Stimulated activated CD4-positive, alpha-beta T cell treated with anti-CD3 and anti-CD28 coated beads, TNF-alpha, amount 100 ng/mL, for 24 hours (primary cell): ENCODE data around the gene MIGA1.
"Not testable (repeated sequence)": the region's sequence is repeated elsewhere in the genome, so short reads cannot be mapped to it uniquely, and the experiment has no call there.

Experiments
- DNase-seq, 3 experiments: peaks; one replicate each; pipeline ENCODE4 v3.0.0-alpha.2; 2020; ENCODE audit warnings: low read depth in 3 of 3

The MIGA1 gene

DNA sequence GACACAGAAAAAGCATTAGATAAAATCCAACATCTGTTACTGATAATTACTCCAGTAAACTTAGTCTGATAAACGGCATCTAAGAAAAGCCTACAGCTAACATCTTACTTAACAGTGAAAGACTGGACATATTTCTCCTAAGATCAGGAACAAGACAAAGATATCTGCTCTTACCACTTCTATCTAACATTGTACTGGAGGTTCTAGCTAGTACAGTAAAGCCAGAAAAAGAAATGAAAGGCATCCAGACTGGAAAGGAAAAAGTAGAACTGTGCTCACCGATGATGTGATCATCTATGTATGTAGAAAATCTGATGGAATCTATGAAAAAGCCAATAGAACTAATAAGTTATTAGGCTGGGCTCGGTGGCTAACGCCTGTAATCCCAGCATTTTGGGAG, 130.7 kb downstream of the MIGA1 start:
- no peak for DNase-seq

GRCh38 chr1:77918918-77919317, 139.5 kb downstream of the MIGA1 start:
- not testable (repeated sequence) for DNase-seq

- DNase-seq: no peak
Observed at GRCh38 chr1:77925518-77925917, 146.1 kb downstream of the MIGA1 start.

GRCh38 chr1:77925956-77926355, 146.5 kb downstream of the MIGA1 start:
- DNase-seq: no peak

DNA sequence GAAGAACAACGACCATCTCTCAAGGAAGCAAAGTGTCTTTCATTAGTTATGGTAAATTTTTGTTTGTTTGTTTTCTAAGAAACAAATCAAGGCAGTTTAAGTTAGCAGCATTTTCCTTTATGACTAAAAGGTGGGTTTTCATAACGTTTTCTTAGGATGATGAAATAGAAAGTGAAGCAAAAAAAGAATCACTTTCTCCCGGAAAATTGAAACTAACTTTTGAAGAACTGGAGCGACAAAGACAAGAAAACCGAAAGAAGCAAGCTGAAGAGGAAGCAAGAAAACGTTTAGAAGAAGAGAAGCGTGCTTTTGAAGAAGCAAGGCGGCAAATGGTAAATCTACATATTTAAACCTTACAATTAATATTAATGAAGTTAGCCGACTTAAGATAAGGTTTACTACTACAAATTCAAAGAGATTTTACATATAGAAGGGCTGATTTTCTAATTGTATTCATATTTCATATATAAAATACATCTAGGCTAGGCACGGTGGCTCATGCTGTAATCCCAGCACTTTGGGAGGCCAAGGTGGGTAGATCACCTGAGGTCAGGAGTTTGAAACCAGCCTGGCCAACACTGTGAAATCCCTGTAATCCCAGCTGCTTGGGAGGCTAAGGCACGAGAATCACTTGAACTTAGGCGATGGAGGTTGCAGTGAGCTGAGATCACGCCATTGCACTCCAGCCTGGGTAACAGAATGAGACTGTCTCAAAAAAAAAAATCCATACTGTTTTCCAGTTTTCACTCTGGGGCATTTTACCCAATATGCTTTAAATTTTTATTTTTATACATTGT, 147.3 kb downstream of the MIGA1 start:
- no peak for DNase-seq

GRCh38 chr1:77927414-77927813, 148.0 kb downstream of the MIGA1 start:
- no peak for DNase-seq
